ENCODE results near the gene MAP7D1. TPM values are rescaled to one million over a fixed set of nuclear protein-coding genes. Genes with fewer than 3 reads are reported as not detected.

The MAP7D1 gene
- total and polyA plus RNA-seq, 2 of the 13 experiments (the other 11 are each of a cell fraction or from before 2014, with no cell fraction given) = 5.6 to 7.2 TPM

DNA sequence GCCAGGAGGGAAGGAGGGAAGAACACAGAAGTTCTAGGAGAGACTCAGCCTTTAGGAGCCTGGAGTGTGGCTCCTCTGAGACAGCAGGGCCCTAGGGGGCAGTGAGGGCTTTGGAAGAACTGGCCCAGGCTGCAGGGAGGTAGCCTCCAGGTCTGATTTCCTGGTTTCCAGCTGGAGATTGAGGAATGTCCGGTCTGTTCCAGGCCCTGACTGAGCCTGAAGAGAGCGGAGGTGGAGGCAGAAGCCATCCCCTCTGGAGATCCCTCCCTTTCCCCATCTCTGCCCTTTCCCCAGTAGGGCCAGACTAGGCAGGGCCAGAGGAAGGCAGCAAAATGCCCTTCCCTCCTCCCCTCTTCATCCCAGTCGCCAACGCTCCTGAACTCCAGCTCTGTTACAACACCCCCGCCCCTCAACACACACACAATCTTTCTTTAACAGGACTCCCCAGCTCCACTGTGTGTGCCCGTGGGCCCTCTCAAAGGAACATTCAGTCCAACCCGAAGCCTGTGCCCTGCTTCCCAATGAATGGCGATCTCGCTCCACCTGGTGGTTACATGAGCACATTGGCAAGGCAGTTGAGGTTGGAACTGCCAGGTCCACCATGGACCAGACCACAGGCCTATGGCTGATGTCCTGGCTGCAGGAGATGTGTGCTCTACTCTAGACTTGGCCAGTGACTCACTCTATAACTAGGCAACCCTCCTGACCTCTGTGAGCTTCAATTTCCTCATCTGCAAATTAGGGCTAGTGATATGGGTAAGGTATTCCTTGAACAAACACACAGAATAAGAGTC is 32.0 kb downstream of the MAP7D1 start (continued):
- TF ChIP-seq, protein P1, sequence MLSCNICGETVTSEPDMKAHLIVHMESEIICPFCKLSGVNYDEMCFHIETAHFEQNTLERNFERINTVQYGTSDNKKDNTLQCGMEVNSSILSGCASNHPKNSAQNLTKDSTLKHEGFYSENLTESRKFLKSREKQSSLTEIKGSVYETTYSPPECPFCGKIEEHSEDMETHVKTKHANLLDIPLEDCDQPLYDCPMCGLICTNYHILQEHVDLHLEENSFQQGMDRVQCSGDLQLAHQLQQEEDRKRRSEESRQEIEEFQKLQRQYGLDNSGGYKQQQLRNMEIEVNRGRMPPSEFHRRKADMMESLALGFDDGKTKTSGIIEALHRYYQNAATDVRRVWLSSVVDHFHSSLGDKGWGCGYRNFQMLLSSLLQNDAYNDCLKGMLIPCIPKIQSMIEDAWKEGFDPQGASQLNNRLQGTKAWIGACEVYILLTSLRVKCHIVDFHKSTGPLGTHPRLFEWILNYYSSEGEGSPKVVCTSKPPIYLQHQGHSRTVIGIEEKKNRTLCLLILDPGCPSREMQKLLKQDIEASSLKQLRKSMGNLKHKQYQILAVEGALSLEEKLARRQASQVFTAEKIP (CRISPR knock-in tag; IDR thresholded peaks at IDR 0.05; ENCODE audit: borderline replicate concordance) = no peak
- TF ChIP-seq, protein P2, sequence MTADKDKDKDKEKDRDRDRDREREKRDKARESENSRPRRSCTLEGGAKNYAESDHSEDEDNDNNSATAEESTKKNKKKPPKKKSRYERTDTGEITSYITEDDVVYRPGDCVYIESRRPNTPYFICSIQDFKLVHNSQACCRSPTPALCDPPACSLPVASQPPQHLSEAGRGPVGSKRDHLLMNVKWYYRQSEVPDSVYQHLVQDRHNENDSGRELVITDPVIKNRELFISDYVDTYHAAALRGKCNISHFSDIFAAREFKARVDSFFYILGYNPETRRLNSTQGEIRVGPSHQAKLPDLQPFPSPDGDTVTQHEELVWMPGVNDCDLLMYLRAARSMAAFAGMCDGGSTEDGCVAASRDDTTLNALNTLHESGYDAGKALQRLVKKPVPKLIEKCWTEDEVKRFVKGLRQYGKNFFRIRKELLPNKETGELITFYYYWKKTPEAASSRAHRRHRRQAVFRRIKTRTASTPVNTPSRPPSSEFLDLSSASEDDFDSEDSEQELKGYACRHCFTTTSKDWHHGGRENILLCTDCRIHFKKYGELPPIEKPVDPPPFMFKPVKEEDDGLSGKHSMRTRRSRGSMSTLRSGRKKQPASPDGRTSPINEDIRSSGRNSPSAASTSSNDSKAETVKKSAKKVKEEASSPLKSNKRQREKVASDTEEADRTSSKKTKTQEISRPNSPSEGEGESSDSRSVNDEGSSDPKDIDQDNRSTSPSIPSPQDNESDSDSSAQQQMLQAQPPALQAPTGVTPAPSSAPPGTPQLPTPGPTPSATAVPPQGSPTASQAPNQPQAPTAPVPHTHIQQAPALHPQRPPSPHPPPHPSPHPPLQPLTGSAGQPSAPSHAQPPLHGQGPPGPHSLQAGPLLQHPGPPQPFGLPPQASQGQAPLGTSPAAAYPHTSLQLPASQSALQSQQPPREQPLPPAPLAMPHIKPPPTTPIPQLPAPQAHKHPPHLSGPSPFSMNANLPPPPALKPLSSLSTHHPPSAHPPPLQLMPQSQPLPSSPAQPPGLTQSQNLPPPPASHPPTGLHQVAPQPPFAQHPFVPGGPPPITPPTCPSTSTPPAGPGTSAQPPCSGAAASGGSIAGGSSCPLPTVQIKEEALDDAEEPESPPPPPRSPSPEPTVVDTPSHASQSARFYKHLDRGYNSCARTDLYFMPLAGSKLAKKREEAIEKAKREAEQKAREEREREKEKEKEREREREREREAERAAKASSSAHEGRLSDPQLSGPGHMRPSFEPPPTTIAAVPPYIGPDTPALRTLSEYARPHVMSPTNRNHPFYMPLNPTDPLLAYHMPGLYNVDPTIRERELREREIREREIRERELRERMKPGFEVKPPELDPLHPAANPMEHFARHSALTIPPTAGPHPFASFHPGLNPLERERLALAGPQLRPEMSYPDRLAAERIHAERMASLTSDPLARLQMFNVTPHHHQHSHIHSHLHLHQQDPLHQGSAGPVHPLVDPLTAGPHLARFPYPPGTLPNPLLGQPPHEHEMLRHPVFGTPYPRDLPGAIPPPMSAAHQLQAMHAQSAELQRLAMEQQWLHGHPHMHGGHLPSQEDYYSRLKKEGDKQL (CRISPR knock-in tag; IDR thresholded peaks at IDR 0.05; ENCODE audit: low read depth) = no peak
- TF ChIP-seq, protein P3, sequence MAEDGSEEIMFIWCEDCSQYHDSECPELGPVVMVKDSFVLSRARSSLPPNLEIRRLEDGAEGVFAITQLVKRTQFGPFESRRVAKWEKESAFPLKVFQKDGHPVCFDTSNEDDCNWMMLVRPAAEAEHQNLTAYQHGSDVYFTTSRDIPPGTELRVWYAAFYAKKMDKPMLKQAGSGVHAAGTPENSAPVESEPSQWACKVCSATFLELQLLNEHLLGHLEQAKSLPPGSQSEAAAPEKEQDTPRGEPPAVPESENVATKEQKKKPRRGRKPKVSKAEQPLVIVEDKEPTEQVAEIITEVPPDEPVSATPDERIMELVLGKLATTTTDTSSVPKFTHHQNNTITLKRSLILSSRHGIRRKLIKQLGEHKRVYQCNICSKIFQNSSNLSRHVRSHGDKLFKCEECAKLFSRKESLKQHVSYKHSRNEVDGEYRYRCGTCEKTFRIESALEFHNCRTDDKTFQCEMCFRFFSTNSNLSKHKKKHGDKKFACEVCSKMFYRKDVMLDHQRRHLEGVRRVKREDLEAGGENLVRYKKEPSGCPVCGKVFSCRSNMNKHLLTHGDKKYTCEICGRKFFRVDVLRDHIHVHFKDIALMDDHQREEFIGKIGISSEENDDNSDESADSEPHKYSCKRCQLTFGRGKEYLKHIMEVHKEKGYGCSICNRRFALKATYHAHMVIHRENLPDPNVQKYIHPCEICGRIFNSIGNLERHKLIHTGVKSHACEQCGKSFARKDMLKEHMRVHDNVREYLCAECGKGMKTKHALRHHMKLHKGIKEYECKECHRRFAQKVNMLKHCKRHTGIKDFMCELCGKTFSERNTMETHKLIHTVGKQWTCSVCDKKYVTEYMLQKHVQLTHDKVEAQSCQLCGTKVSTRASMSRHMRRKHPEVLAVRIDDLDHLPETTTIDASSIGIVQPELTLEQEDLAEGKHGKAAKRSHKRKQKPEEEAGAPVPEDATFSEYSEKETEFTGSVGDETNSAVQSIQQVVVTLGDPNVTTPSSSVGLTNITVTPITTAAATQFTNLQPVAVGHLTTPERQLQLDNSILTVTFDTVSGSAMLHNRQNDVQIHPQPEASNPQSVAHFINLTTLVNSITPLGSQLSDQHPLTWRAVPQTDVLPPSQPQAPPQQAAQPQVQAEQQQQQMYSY (CRISPR knock-in tag; IDR thresholded peaks at IDR 0.05) = no peak
- TF ChIP-seq, protein P4, sequence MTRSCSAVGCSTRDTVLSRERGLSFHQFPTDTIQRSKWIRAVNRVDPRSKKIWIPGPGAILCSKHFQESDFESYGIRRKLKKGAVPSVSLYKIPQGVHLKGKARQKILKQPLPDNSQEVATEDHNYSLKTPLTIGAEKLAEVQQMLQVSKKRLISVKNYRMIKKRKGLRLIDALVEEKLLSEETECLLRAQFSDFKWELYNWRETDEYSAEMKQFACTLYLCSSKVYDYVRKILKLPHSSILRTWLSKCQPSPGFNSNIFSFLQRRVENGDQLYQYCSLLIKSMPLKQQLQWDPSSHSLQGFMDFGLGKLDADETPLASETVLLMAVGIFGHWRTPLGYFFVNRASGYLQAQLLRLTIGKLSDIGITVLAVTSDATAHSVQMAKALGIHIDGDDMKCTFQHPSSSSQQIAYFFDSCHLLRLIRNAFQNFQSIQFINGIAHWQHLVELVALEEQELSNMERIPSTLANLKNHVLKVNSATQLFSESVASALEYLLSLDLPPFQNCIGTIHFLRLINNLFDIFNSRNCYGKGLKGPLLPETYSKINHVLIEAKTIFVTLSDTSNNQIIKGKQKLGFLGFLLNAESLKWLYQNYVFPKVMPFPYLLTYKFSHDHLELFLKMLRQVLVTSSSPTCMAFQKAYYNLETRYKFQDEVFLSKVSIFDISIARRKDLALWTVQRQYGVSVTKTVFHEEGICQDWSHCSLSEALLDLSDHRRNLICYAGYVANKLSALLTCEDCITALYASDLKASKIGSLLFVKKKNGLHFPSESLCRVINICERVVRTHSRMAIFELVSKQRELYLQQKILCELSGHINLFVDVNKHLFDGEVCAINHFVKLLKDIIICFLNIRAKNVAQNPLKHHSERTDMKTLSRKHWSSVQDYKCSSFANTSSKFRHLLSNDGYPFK (CRISPR knock-in tag; IDR thresholded peaks at IDR 0.05; ENCODE audit: borderline replicate concordance) = 0 out of 2 replicates have a peak, but pooled peaks have one; percentile 53
- TF ChIP-seq HCFC1 (IDR thresholded peaks at IDR 0.05; ENCODE audit: low read depth, low read length) = no peak
- TF ChIP-seq PRMT3 (CRISPR knock-in tag; IDR thresholded peaks at IDR 0.05; ENCODE audit: borderline replicate concordance, low read depth) = no peak
- TF ChIP-seq CREM (IDR thresholded peaks at IDR 0.05) = no peak
- no peak for TF ChIP-seq CREM (CRISPR knock-in tag; IDR thresholded peaks at IDR 0.05)
- TF ChIP-seq, protein P5, sequence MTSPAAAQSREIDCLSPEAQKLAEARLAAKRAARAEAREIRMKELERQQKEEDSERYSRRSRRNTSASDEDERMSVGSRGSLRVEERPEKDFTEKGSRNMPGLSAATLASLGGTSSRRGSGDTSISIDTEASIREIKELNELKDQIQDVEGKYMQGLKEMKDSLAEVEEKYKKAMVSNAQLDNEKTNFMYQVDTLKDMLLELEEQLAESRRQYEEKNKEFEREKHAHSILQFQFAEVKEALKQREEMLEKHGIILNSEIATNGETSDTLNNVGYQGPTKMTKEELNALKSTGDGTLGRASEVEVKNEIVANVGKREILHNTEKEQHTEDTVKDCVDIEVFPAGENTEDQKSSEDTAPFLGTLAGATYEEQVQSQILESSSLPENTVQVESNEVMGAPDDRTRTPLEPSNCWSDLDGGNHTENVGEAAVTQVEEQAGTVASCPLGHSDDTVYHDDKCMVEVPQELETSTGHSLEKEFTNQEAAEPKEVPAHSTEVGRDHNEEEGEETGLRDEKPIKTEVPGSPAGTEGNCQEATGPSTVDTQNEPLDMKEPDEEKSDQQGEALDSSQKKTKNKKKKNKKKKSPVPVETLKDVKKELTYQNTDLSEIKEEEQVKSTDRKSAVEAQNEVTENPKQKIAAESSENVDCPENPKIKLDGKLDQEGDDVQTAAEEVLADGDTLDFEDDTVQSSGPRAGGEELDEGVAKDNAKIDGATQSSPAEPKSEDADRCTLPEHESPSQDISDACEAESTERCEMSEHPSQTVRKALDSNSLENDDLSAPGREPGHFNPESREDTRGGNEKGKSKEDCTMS (CRISPR knock-in tag; conservative IDR thresholded peaks at IDR 0.05) = no peak
- TF ChIP-seq CEBPG (CRISPR knock-in tag; IDR thresholded peaks at IDR 0.05) = peak; percentile 40; the same call in 1 of the 2 replicates
